HepG2 (cell line): ENCODE data around the gene SLC50A1. TPM values are rescaled to one million over a fixed set of nuclear protein-coding genes. Genes with fewer than 3 reads are reported as not detected.

ENCODE experiments used
- CCAR2 ChIP-seq: fragments of 200-400 bp; formaldehyde crosslinking; optimal IDR thresholded peaks from 2 replicates; pipeline ENCODE3; 2018; ENCODE audit warnings: low read depth, mild to moderate bottlenecking, low read length, moderate library complexity
- ETV5 ChIP-seq: IDR thresholded peaks from 2 replicates; pipeline ENCODE4 v1.6.1; 2018; ENCODE audit warnings: missing biosample characterization, missing genetic modification reagents, inconsistent platforms, borderline replicate concordance
- HNRNPUL1 ChIP-seq: fragments of 200-400 bp; formaldehyde crosslinking; IDR thresholded peaks from 2 replicates; pipeline ENCODE4 v1.6.1; 2017; ENCODE audit warnings: low read depth, mild to moderate bottlenecking, low read length, moderate library complexity
- NR0B2 ChIP-seq: sonication (generic); formaldehyde crosslinking; IDR thresholded peaks from 2 replicates; pipeline ENCODE4 v1.4.0; 2020; ENCODE audit warnings: mild to moderate bottlenecking, missing genetic modification reagents
- NR2F2 ChIP-seq: IDR thresholded peaks from 2 replicates; pipeline ENCODE4 v1.6.1; 2012; ENCODE audit warnings: low read depth, inconsistent platforms, borderline replicate concordance
- NR3C1 ChIP-seq: sonication (generic); formaldehyde crosslinking; IDR thresholded peaks from 2 replicates; pipeline ENCODE4 v1.4.0; 2020; ENCODE audit warnings: missing genetic modification reagents
- ONECUT2 ChIP-seq: sonication (generic); formaldehyde crosslinking; IDR thresholded peaks from 2 replicates; pipeline ENCODE4 v1.4.0; 2020; ENCODE audit warnings: missing genetic modification reagents
- ZBTB49 ChIP-seq: sonication (generic); formaldehyde crosslinking; IDR thresholded peaks from 2 replicates; pipeline ENCODE4 v1.4.0; 2020; ENCODE audit warnings: missing genetic modification reagents, borderline replicate concordance
- ZNF143 ChIP-seq: sonication (generic); formaldehyde crosslinking; IDR thresholded peaks from 2 replicates; pipeline ENCODE4 v1.4.0; 2020; ENCODE audit warnings: missing genetic modification reagents
- ZNF383 ChIP-seq: sonication (generic); formaldehyde crosslinking; IDR thresholded peaks from 2 replicates; pipeline ENCODE4 v1.4.0; 2020; ENCODE audit warnings: missing genetic modification reagents, mild to moderate bottlenecking, borderline replicate concordance
- ZNF737 ChIP-seq: sonication (generic); formaldehyde crosslinking; IDR thresholded peaks from 2 replicates; pipeline ENCODE4 v1.5.0; 2020; ENCODE audit warnings: missing genetic modification reagents, mild to moderate bottlenecking, borderline replicate concordance
- polyA plus RNA-seq, 8 experiments: library from polyadenylated mRNA; depleted of rRNA in 3 of 8; stranded (reverse) in 7 of 8; unstranded in 1 of 8; fragments of >200 nt; fragmentation: Illumina TruSeq in 4 of 8; extraction: Trizol in 4 of 8; gene quantifications; 2 replicates each; pipeline versions ENCODE4 v1.2.1 to v1.2.3, GENCODE V29; 2011 to 2016; ENCODE audit warnings: low read depth in 4 of 8, missing spikeins in 1 of 8, mixed read lengths in 1 of 8; ENCODE audit not compliant: insufficient read depth in 1 of 8
- total RNA-seq, 5 experiments: library from RNA; depleted of rRNA; stranded (reverse); fragments of >200 nt; fragmentation: Illumina TruSeq; extraction: Trizol; gene quantifications; 2 replicates each; pipeline ENCODE4 v1.2.3, GENCODE V29; 2016; ENCODE audit warnings: low read depth in 1 of 5
- TF ChIP-seq, protein P1 (sequence below): sonication (generic); formaldehyde crosslinking; IDR thresholded peaks from 2 replicates; pipeline ENCODE4 v1.8.0; 2022; ENCODE audit warnings: mild to moderate bottlenecking, missing genetic modification reagents, moderate library complexity
- TF ChIP-seq, protein P2 (sequence below): sonication (generic); formaldehyde crosslinking; IDR thresholded peaks from 2 replicates; pipeline ENCODE4 v1.4.0; 2020; ENCODE audit warnings: missing genetic modification reagents
- TF ChIP-seq, protein P3 (sequence below): sonication (generic); formaldehyde crosslinking; IDR thresholded peaks from 2 replicates; pipeline ENCODE4 v1.5.0; 2020; ENCODE audit warnings: missing genetic modification reagents, mild to moderate bottlenecking, borderline replicate concordance
- TF ChIP-seq, protein P4 (sequence below): IDR thresholded peaks from 2 replicates; pipeline ENCODE4 v1.6.1; 2016; ENCODE audit warnings: control low read depth

Gene SLC50A1
- total and polyA plus RNA-seq, 2 of the 13 experiments (the other 11 are each of a cell fraction or from before 2014, with no cell fraction given) = 22.5 to 46.8 TPM

DNA sequence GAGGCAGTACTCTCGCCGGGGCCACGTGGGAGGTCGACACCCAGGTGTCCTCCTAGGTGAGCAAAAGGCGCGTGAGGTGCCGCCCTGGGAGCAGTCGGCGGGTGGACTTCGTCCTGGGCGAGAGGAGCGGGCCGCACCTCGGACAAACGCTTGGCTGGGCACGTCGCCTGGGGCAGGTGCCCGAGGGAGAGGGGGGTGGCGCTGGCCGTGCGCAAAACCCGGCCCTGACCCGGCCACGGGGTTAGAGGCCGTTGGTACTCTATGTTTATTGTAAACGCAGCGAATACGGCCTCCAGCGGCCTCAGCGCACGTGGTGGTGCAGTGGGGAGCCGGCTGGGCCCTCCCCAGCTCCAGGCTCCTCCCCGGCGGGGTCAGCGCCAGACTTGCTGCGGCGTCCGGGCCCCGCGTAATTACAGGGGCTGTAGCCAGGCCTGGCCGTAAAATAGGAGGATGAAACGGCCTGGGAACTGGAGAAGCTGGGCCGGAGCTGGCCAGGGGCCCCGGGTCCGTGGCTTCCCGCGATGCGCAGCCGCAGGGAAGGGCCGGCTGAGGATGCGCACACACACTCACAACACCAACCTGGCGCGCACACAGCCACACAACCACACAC lies 9.6 kb upstream of the SLC50A1 start (continued):
- TF ChIP-seq ZBTB49 (peak; percentile 72; the same call in 1 of the 2 replicates), ETV5 (CRISPR knock-in tag) (peak; percentile 85; the same call in 1 of the 2 replicates), CCAR2 (no peak), NR2F2 (no peak), NR3C1 (CRISPR knock-in tag) (no peak), NR0B2 (CRISPR knock-in tag) (peak; percentile 93), ZNF383 (CRISPR knock-in tag) (0 out of 2 replicates have a peak, but pooled peaks have one; percentile 15), ONECUT2 (CRISPR knock-in tag) (0 out of 2 replicates have a peak, but pooled peaks have one; percentile 7), HNRNPUL1 (no peak), ZNF143 (peak; percentile 58; the same call in 1 of the 2 replicates), ZNF737 (no peak; the same call in 1 of the 2 replicates)
- TF ChIP-seq, protein P1, sequence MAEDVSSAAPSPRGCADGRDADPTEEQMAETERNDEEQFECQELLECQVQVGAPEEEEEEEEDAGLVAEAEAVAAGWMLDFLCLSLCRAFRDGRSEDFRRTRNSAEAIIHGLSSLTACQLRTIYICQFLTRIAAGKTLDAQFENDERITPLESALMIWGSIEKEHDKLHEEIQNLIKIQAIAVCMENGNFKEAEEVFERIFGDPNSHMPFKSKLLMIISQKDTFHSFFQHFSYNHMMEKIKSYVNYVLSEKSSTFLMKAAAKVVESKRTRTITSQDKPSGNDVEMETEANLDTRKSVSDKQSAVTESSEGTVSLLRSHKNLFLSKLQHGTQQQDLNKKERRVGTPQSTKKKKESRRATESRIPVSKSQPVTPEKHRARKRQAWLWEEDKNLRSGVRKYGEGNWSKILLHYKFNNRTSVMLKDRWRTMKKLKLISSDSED = 0 out of 2 replicates have a peak, but pooled peaks have one; percentile 83
- TF ChIP-seq, protein P2, sequence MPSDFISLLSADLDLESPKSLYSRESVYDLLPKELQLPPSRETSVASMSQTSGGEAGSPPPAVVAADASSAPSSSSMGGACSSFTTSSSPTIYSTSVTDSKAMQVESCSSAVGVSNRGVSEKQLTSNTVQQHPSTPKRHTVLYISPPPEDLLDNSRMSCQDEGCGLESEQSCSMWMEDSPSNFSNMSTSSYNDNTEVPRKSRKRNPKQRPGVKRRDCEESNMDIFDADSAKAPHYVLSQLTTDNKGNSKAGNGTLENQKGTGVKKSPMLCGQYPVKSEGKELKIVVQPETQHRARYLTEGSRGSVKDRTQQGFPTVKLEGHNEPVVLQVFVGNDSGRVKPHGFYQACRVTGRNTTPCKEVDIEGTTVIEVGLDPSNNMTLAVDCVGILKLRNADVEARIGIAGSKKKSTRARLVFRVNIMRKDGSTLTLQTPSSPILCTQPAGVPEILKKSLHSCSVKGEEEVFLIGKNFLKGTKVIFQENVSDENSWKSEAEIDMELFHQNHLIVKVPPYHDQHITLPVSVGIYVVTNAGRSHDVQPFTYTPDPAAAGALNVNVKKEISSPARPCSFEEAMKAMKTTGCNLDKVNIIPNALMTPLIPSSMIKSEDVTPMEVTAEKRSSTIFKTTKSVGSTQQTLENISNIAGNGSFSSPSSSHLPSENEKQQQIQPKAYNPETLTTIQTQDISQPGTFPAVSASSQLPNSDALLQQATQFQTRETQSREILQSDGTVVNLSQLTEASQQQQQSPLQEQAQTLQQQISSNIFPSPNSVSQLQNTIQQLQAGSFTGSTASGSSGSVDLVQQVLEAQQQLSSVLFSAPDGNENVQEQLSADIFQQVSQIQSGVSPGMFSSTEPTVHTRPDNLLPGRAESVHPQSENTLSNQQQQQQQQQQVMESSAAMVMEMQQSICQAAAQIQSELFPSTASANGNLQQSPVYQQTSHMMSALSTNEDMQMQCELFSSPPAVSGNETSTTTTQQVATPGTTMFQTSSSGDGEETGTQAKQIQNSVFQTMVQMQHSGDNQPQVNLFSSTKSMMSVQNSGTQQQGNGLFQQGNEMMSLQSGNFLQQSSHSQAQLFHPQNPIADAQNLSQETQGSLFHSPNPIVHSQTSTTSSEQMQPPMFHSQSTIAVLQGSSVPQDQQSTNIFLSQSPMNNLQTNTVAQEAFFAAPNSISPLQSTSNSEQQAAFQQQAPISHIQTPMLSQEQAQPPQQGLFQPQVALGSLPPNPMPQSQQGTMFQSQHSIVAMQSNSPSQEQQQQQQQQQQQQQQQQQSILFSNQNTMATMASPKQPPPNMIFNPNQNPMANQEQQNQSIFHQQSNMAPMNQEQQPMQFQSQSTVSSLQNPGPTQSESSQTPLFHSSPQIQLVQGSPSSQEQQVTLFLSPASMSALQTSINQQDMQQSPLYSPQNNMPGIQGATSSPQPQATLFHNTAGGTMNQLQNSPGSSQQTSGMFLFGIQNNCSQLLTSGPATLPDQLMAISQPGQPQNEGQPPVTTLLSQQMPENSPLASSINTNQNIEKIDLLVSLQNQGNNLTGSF (CRISPR knock-in tag) = peak; percentile 82
- TF ChIP-seq, protein P3, sequence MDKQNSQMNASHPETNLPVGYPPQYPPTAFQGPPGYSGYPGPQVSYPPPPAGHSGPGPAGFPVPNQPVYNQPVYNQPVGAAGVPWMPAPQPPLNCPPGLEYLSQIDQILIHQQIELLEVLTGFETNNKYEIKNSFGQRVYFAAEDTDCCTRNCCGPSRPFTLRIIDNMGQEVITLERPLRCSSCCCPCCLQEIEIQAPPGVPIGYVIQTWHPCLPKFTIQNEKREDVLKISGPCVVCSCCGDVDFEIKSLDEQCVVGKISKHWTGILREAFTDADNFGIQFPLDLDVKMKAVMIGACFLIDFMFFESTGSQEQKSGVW (CRISPR knock-in tag) = peak; percentile 66; the same call in 1 of the 2 replicates
- TF ChIP-seq, protein P4, sequence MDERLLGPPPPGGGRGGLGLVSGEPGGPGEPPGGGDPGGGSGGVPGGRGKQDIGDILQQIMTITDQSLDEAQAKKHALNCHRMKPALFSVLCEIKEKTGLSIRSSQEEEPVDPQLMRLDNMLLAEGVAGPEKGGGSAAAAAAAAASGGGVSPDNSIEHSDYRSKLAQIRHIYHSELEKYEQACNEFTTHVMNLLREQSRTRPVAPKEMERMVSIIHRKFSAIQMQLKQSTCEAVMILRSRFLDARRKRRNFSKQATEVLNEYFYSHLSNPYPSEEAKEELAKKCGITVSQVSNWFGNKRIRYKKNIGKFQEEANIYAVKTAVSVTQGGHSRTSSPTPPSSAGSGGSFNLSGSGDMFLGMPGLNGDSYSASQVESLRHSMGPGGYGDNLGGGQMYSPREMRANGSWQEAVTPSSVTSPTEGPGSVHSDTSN (CRISPR knock-in tag) = no peak
